ENCODE measurements around the gene NUAK2. TPM values are rescaled to one million over a fixed set of nuclear protein-coding genes. Genes with fewer than 3 reads are reported as not detected.

Gene NUAK2
- total and polyA plus RNA-seq, 9 donors = 1.2 to 53.2 (median 3.2) TPM

GRCh38 chr1:205317311-205317917 is 4.1 kb downstream of the NUAK2 start:
- Histone ChIP-seq H3K4me3 (no peak overlapping the region), H3K4me1 (ENCODE audit: insufficient read depth) (peaks cover 22% of the 10 kb centered on the region), H3K27ac (no peak overlapping the region), H3K36me3 (no peaks in the 10 kb centered on the region), H3K27me3 (no peaks in the 10 kb centered on the region), H3K9me3 (no peaks in the 10 kb centered on the region)
- peak; percentile 62 to 87 (median 80) for DNase-seq
- TF ChIP-seq CTCF (IDR thresholded peaks at IDR 0.05) (no peak), EP300 (IDR thresholded peaks at IDR 0.05) (no peak), POLR2A (IDR thresholded peaks at IDR 0.05) (no peak)
- intact Hi-C loops (cut with DNase I) = no loop called here
- 26 to 27% (median 27%) methylated on average over 7 of the region's 7 CpGs for WGBS, 3 donors

GRCh38 chr1:205316161-205316566 is 5.4 kb downstream of the NUAK2 start:
- TF ChIP-seq EP300 (IDR thresholded peaks at IDR 0.05) (no peak), CTCF (IDR thresholded peaks at IDR 0.05) (no peak), POLR2A (IDR thresholded peaks at IDR 0.05) (no peak)
- peaks cover 22% of the 10 kb centered on the region for H3K4me1 ChIP-seq (ENCODE audit: insufficient read depth)
- WGBS, 3 donors = 48 to 69% (median 64%) methylated on average over 2 of the region's 2 CpGs
- H3K27ac ChIP-seq = no peak overlapping the region
- no peak overlapping the region for H3K4me3 ChIP-seq
- intact Hi-C loops (cut with DNase I) = no loop called here
- DNase-seq = no peak
- no peaks in the 10 kb centered on the region for H3K27me3 ChIP-seq
- no peaks in the 10 kb centered on the region for H3K36me3 ChIP-seq
- H3K9me3 ChIP-seq = no peaks in the 10 kb centered on the region

DNA sequence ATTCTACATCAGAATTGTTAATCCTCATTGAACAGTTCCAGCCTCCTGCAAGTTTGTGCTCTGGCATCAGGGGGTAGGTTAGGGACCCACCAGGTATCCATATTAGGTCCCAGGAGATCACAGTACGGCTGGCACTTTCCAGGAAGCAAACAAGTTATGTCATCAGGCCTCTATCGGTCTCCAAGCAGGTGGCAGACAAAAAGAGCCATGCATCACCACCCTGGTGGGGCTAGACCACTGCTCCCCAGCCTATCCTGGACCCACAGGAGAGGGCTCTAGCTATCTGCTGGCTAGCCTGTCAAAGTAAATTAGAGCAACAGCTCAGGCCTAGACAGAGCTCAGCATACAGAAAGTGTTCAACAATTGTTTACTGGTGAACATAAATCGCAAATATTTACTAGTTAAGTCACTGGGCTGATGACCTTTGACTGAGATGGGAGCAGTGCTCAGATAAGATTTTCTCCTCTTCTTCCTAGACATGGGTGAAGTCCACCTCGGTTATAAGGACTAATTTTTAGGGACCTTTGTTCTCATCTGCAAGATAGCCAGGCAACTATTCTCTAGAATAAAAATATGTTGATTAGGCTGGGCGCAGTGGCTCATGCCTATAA is 6.4 kb downstream of the NUAK2 start:
- 89 to 90% (median 90%) methylated on average over 5 of the region's 5 CpGs for WGBS, 3 donors
- Histone ChIP-seq H3K27ac (no peak overlapping the region), H3K27me3 (no peaks in the 10 kb centered on the region), H3K4me3 (no peak overlapping the region), H3K4me1 (ENCODE audit: insufficient read depth) (peaks cover 20% of the 10 kb centered on the region), H3K36me3 (no peaks in the 10 kb centered on the region), H3K9me3 (no peaks in the 10 kb centered on the region)
- intact Hi-C loops (cut with DNase I) = no loop called here
- no peak for DNase-seq
- TF ChIP-seq POLR2A (IDR thresholded peaks at IDR 0.05) (no peak), EP300 (IDR thresholded peaks at IDR 0.05) (no peak), CTCF (IDR thresholded peaks at IDR 0.05) (no peak)

GRCh38 chr1:205313563-205314308 is 7.8 kb downstream of the NUAK2 start:
- intact Hi-C loops (cut with DNase I) = no loop called here
- peaks cover 15% of the 10 kb centered on the region for H3K4me1 ChIP-seq (ENCODE audit: insufficient read depth)
- DNase-seq = peak; percentile 48 to 82 (median 63)

More at GRCh38 chr1:205313563-205314308, 7.8 kb downstream of the NUAK2 start:
- no peaks in the 10 kb centered on the region for H3K9me3 ChIP-seq
- WGBS, 3 donors = 6 to 17% (median 7%) methylated on average over 21 of the region's 21 CpGs
- TF ChIP-seq POLR2A (IDR thresholded peaks at IDR 0.05) = no peak
- TF ChIP-seq CTCF (IDR thresholded peaks at IDR 0.05) = no peak
- no peak for TF ChIP-seq EP300 (IDR thresholded peaks at IDR 0.05)
- H3K27ac ChIP-seq = peak overlapping the region; percentile 53 to 63
- no peak overlapping the region for H3K4me3 ChIP-seq
- H3K36me3 ChIP-seq = no peaks in the 10 kb centered on the region
- no peaks in the 10 kb centered on the region for H3K27me3 ChIP-seq

All from ovary (tissue), 9 donors.